Fibroblast of skin of abdomen (primary cell): Measurements from ENCODE around the gene TRMT1.

Source experiments
- DNase-seq: peaks from one replicate; pipeline ENCODE4 v3.0.0-alpha.2; 2013

TRMT1 gene

DNA sequence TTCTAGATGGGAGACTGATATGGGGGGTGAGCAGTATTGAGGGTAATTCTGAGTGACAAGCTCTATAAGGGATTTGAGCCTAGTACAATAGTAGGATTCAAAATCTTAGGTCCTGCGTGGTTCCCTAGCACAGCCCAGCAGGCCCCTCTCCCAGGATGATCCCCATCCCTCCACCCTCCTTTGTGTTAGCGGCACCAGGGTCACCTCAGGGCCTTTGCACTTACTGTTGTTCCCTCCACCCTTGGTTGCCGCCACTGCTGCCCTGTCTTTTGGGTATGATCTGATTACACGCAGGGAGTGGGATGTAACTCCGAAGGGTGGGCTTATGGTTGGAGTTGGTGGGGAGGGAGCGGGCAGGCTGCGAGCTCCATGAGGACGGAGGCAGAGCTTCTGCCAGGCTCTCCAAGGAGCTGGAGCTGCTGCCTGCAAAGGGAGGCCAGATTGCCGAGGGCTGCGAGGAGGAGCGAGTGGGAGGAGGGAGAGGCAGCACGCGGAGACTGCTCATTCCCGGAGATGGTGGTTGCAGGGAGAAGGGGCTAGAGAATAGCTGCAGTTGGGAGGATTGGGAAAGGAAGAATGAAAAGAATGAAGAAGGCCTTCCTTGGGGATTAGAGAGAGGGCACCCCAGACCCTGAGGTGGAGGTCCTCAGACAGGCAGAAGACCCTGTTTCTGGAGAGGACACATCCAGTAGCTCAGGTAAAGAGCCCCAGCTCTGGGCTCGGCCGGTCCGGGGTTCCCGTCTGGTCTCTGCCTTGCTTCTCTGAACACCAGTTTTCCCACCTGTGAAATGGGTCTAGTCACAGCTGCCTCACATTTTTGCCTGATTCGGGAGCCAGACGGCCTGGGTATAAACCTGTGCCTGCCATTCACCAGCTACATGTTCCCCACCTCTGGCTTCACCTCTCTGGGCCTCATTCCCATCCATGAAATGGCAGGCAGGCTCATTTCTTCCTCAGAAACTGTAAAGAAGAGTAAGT lies 6.7 kb upstream of the TRMT1 start:
- DNase-seq: no peak

DNA sequence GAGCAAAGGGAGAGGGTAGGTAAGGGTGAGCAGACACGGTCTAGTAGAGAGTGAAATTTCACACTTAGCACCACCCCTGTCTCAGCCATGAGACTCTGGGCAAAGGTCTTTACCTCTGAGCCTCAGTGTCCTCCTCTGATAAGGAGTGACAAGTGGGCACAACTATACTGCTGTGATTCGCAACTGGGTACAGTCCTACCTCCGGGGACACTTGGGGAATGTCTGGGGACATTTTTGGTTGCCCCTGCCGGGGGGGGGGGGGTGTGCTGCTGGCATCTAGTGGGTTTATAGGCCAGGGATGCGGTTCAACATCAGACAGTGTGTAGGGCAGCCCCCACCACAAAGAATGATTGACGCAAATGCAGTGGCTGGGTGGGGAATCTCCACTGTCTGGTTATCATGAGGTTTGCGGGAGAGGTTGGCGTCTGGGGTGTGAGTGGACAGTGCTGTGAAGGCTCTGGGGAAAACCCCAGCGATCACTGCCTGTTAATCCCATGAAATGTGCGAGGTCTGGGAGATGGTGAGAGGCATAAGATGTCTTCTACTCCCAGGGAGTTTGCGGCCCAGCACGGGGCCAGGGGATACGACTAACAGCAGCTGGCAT lies 5.8 kb upstream of the TRMT1 start:
- DNase-seq: no peak

DNA sequence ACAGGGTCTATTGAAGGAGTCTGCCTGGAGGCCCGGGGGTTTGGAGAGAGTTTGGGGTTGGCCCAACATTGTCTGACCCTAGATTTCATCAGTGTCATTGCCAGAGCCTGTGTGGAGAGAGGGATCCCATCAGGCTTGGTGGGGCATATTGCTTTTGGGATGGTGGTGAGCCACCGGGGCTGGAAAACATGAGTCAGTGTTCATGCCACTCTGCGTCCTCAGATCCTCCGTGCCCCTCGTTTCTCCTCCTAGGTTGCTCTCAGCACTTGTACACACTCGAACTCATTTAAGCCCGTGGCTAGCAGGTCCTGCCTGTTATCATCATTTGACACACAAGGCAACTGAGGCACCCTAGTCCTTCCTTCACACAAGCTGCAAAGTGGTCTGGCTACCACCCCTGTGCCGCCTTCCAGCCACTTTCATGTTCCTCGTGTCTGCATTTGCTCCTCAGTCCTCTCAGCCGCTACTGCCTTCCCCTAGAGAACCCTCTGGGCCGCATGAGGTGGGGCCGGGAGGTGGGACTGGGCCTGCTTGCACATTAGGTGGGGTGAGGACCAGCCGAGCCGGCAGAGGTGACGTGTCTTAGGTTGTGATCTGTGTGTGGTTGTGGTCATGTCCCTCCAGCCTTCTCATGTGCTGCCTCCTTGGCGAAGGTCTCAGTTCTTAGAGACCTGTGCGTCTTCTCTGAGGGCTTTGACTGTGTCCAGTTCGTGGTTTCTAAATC lies 5.2 kb upstream of the TRMT1 start:
- DNase-seq: no peak

DNA sequence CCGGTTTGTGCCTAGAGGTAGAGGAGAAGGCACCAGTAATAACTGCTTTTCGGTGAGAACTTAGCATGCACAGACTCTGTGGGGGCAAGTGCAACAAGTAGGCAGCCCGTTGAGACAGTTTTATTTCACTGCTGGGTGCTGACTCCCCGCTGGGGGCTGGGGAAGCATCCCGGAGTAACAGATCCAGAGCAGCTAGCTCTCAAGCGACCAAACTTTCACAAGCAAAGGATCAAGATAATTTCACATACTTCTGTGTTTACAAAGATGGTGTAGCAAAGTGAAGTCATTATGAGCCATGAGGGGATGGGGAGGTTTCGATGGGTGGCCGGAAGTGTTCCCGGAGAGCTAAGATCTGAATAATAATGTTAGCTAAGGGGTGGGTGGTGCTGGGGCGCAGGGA lies 4.3 kb upstream of the TRMT1 start:
- DNase-seq: no peak

DNA sequence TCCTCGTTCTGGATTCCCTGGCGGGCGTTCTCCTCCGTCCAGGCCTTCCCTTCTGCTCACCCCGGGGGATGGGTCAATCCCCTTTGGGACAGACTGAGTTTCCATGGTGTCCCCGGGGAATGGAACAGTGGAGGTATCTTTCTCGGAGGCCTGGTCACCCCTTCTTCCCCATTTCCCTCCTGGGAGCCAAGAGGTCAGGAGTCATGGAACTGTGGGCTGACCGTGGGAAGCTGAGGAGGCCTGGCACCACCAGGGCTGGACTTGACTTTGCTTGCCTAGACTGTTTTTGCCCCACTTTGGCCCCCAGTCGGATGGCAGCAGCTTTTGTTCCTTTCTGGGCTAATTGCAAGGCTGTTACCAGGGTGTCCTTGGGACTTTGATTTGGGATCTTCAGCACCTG lies 3.5 kb upstream of the TRMT1 start:
- no peak for DNase-seq

DNA sequence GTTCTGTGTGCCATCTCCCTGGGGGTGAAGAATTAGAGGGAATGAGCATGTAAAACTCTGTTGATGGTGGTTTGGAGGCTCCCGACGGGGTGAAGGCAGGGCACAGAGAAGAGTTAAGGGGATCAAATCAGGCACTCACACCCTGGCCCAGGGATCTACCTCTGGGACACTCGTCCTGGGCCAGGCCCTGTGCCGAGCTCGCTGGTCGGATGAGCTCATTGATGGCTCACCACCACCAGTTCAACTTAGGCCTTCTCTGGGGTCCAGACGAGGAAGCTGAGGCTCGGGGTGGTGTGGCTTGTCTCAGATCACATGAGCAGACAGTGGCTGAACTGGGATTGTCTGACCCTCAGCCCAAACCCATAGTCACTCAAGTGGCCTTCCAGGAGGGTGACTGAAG lies 3.1 kb upstream of the TRMT1 start:
- no peak for DNase-seq

DNA sequence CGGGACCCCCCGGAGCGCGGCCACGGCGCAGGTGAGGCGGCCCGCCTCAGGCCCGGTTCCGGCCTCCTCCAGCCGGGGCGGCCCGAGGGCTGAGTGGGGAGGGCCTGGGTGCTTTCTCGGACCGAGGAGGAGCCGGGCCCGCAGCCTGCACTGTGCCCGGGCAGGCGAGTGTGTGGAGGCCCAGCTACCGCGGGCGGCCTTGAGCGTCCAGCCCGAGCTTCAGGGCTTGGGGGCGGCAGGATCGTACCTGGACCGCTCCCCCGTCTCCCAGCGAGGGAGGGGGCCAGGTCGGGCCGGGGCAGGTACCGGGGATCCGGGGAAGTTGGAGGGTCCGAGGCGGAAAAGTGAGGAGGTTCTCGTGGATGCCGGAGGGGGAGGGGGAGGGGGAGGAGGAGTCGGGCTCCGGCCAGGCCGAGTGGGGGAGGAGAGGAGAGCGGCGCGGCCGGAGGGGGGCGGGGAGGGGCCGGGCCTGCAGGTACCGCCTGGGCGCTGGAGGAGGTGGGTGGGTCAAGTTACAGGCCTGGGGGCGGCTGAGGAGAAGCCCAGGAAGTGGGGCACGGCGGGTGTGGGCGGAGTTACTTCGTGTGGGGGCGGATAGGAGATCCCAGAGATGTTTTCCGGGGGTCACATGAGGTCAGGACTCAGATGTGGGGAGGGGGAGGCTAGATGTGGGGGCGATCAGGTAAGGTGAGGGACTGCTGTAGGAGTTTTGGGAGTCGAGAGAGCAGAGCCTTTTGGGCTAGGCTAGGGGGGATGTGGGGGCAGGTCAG lies 2.1 kb upstream of the TRMT1 start:
- peak; percentile 40 for DNase-seq

DNA sequence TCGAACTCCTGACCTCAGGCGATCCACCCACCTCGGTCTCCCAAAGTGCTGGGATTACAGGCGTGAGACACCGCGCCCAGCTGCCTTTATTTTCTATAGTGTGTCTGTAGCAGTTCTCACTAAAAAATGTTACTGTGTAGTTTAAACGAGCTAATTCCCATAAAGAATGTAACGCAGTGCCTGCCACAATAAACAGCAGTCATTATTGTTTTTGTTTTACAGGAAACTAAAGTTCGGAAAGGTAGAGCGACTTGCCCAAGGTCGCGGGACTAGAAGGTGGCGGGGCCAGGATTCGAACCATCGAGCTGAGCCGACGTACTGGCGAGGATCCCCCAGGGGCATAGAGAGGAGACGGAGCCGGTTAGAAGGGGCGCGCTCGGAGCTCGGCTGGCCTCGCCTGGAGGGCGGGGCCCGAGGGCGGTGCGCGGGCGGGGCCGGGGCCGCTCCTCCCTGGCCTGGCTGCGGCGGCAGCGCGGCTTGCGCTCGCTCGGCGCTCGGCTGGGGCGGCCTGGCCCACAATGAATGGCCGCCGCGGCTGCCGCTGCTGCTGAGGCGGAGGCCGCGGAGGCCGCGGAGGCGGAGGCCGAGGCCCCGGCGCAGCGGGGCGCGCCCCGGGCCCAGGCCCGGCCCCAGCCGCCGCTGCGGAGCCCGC lies 1.4 kb upstream of the TRMT1 start, which contains the start of gene NACC1:
TSS of gene NACC1 (plus strand) at position 493 of the 652 bp plus-strand sequence. CDS start 16,944 bp downstream, outside the sequence.
- peak; percentile 91 for DNase-seq

DNA sequence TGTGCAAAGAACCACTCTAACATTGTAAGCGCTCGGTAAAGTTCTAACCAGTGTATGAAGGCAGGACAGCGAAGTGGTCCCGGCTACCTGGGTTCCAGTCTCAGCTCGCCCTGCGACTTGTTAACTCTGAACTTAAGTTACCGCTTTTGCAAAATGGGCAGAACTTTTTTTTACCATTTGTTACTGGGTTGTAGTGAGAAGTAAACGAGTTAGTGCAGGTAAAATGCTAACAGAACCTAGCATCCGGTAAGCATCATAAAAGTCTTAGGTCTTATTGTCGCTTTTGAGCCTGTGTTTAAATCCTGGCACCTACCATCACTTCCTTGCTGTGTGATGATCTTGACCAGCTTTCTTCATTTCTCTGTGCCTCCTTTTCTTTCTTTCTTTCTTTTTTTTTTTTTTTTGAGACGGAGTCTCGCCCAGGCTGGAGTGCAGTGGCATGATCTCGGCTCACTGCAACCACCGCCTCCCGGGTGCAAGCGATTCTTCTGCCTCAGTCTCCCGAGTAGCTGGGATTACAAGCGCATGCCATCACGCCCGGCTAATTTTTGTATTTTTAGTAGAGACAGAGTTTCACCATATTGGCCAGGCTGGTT lies 734 bp upstream of the TRMT1 start:
- DNase-seq: no peak

DNA sequence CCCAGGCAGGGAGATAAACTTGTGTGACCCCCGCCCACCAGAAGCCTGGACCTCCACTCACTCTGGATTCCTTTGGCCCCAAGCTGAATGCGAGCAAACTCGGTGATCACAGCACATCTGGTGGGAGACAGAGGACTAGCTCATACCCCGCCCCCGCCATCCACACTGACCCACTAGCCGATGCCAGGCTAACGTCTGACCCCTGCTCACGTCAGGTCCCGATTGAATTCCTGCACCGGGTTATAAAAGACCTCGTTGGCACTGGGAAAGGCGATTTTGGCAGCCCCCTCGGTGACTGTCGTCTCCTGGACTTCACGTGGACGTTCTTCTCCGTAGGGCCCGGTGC lies 631 bp downstream of the TRMT1 start:
- no peak for DNase-seq

DNA sequence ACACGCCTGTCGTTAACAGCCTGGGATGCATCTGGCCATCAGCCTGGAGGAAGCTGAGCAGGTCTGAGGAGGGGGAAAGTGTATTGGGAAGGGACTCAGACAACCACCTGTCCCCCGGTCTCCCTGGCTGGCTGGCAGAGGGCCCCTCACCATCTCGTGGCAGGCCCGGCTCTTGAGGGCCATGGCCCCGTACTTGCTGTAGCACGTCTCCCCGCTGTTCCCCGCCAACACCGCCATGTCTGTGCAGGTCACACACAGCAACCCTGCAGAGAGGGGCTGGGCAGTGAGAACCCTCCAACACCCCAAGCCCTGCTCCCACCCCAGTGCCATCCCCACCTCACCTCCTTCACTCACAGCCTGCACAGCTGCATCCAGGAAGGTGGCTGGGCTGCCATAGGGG lies 4.0 kb downstream of the TRMT1 start:
- no peak for DNase-seq

DNA sequence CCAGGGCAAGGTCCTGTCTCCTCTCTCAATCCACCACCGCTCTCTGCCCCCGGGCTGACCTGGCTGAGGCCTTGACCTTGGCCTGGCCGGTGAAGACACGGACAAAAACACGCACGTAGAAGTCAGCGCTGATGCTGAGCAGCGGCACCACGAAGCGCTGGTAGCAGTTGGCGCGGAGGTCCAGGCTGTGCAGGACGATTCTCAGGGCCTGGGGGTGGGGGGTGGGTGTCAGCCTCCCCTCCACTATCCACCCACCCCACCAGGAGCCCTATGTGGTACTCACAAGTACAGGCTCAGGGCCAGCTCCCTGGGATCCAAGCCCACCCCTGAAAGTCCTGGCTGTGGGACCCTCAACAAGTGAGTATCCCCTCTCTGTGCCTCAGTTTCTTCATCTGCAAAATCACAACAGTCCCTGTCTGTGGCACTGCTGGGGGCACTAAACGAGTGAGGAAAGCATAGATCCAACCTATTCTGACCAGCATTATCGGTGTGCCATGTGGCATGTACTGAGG lies 6.4 kb downstream of the TRMT1 start:
- DNase-seq: no peak

DNA sequence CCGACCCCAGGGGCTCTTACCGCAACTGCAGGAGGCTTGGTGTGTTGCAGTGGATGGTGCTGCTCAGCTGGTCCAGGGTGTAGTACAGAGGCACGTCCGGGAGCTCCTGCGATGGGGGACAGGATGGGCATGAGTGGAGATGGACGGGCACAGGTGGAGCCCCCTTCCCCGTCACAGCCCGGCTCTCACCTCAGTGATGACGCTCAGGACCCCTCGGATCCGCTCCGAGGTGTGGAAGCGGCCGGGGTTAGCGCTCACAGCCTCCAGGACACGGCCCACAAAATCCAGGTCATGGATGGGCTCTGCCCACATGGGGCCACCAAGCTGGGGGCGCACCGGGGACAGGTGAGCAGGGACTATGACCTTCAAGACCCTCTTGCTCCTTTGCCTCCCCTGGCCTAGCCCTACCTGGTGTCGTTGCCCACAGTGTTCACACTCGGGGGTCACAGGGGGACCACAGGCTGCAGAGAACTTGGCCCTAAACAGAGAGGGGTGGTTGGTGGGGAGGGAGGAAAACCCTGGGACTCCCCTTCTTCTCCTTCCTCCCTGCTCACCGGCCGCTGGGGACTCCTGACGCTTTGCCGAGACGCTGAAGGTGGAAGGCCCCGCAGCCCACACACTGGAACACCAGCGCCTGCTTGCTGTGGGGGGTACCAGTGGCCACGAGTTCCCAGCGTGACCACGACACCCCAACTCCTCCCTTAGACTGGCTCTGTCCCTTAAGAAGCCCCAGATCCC lies 7.0 kb downstream of the TRMT1 start:
- DNase-seq: no peak

DNA sequence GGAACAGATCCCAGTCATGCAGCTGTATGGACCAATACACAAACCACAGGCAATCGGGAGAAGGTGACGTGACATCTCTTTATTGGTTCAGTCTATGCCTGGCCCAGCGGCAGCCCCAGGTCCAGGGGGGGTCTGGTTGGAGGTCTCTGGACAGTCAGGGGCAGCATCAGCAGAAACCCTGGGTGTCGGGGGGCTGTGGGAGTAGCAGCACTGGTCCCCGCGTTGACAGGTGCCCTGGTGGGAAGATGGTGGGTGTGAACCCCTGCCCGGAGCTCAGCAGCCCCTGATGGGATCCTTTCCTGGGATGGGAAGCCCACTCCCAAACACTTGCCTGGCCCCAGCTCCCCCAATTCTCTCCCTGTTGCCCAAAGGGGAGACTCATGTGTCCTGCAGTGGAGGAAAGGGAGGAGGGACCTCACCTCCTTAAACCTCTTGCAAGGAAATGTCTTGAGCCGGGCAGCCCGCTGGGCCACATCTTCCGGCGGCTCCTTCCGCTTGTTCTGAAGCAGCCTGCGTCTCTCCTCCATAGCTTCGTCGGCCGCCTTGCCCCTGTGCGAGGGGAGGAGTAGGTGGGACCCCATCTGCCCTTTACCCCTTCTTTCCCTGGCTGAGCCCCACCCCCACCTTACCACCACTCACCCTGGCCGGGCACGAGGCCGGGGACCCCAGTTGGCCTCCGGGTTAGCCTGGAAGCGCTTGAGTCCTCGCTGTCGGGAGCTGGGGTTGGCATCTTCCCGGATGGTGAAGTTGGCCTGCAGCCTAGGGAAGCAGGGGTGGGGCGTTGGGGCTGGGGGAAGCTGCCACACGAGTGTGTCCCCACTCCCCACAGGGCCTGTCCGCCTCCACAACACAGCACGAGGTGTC lies 11.5 kb downstream of the TRMT1 start:
- DNase-seq: no peak

DNA sequence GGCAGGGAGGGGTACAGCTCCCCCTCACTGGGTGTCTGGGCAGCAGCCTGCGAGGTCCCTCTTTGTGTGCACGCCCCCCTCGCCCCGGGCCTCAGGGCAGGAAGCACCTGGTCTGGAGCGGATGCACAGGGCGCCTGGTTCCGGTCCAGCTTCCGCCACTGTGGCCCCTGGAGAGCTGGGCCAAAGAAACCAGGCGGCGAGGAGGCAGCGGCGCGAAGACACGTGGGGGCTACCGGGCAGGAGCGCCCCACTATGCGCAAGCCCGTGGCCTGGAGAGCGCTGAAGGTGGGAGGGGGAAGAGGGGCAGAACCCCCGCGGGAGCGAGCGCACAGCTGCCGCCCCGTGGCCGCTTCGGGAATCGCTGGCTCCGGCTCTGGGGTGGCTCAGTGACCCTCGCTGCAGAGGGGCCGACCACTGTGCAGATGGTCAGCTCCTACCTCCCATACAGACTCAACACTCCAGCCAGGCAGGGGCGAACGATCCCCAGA lies 12.1 kb downstream of the TRMT1 start:
- DNase-seq: no peak

DNA sequence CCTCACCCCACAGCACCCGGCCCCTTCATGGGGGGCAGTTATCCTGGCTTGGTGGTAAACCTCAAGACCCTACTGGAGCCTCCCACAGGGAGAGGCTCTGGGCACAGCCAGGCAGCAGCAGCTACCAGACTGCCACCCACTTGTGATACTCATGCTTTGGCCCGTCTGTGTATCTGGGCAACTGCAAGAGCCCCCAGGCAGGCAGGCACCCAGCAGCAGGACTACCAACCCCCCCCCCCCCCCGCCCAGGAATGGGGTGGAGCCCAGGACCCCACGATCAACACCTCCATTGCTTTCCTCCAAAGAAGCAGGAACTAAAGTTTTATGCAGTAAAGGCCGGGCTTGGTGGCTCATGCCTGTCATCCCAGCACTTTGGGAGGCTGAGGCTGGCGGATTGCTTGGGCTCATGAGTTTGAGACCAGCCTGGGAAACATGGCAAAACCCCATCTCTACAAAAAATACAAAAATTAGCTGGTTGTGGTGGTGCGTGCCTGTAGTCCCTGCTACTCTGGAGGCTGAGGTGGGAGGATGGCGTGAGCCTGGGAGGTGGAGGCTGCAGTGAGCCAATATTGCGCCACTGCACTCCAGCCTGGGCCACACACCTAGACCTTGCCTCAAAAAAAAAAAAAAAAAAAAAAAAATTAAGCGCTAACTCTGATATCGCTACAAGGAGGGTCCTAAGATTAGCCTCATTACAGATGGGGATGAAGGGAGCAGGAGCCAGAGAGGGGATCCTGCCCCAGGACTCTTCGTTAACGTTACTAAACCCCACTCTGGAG lies 12.8 kb downstream of the TRMT1 start:
- no peak for DNase-seq

DNA sequence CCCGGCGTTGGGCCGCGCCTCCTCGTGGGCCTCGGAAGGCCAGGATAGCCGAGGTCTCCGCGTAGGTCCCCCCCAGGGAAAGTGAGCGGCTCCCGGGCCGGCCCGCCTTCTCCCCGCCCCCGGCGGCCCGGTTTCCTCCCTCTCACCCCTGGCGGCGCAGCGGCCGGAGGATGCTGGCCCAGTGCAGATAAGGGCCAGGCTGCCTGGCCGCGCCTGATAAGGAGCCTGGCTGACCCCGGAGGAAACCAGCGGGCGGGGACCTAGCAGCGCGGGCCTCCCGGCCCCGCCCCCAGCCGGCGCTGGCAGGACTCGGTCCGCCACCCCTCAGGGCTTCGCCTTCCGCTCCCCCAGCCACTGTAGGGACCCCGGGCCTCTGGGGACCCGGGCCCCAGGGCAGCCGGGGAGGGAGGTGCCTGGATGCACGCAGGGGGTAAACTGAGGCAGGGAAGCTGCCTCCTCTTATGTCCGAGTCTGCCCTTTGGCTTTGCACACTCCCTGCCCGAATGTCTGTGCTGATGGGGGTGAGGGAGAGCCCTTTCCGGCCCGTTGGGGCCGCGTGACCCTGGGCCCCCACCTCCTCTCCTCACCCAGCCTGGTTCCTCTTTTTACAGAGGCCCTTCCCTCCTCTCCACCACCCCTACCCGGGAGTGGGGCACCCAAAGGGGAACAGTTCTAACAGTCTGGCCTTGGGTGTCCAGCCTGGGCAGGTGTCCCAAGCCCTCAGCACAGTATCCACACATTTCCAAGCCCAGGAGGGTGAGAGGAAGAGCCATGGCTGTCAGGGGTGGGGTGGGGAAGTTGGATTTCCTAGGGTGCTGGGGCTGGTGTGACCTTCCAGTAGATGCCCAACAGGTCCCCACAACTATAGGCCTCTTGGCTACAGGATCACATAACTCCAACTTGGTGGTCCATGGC lies 13.6 kb downstream of the TRMT1 start, which contains the start of gene LYL1:
TSS of gene LYL1 (minus strand) at position 193 of the 915 bp plus-strand sequence. CDS start 1,687 bp downstream, outside the sequence.
- peak; percentile 31 for DNase-seq

DNA sequence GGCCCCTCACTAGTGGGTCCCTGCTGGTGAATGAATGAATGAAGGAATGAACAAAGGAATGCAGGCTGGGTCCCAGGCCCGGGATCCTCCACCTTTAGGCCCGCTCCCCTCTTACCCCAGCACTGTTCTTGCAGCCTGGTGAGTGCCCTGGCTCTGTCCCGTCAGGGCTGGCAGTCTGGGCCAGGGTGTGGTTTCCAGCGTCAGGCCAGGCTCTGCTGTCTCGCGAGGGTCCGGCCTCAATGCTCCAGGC lies 14.2 kb downstream of the TRMT1 start:
- no peak for DNase-seq
